HUES64 (cell line): Measurements from ENCODE around the gene DCST1.

Source experiments
- H3K27ac ChIP-seq: 2 replicates; pipeline ENCODE4 v1.7.0; 2013; ENCODE audit warnings: low read depth, low read length, inconsistent platforms
- H3K27me3 ChIP-seq: 2 replicates; pipeline ENCODE4 v1.6.1; 2013; ENCODE audit warnings: mild to moderate bottlenecking, low read length; ENCODE audit not compliant: insufficient read depth
- H3K36me3 ChIP-seq: 2 replicates; pipeline ENCODE4 v1.6.1; 2013; ENCODE audit warnings: mild to moderate bottlenecking, low read length; ENCODE audit not compliant: insufficient read depth
- H3K4me1 ChIP-seq: 2 replicates; pipeline ENCODE4 v1.6.1; 2013; ENCODE audit warnings: mild to moderate bottlenecking, low read length, moderate library complexity; ENCODE audit not compliant: insufficient read depth
- H3K4me3 ChIP-seq: 2 replicates; pipeline ENCODE4 v1.5.1; 2013; ENCODE audit warnings: mild to moderate bottlenecking, low read length, moderate library complexity
- H3K9ac ChIP-seq: 2 replicates; pipeline ENCODE4 v1.6.1; 2013; ENCODE audit warnings: mild to moderate bottlenecking, low read depth, low read length
- H3K9me3 ChIP-seq: 2 replicates; pipeline ENCODE4 v1.6.1; 2013; ENCODE audit warnings: low read depth, low read length; ENCODE audit not compliant: insufficient read depth
- WGBS: fragments of 150-250, 120-280 bp; methylation state at CpG from one replicate; pipeline ENCODE4 v1.1.7; 2013; ENCODE audit warnings: missing lambda C conversion rate; 5-methylcytosine and 5-hydroxymethylcytosine counted together

Gene DCST1

DNA sequence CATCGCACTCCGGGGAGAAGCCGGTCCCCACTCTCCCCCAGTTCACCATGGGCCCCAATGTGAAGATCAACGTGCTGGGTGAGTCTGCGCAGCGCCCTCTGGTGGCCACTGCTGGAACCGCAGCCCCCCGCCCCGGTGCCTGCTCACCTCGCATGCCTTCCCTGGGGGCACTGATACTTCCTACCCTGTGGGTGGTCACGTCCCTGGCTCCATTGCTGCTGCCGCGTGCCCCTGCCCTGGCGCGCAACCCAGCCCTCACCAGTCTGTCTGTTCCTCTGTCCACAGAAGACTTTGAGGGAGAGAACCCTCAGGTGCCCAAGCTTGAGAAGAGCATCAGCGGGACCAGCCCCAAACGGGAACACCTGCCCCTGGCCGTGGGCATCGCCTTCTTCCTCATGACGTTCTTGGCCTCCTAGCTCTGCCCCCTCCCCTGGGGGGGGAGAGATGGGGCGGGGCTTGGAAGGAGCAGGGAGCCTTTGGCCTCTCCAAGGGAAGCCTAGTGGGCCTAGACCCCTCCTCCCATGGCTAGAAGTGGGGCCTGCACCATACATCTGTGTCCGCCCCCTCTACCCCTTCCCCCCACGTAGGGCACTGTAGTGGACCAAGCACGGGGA, 52.6 kb downstream of the DCST1 start:
- peak overlapping the region; percentile 70; the same call in 1 of the 2 replicates for H3K4me3 ChIP-seq
- no peak overlapping the region for H3K27ac ChIP-seq
- 10% methylated on average over 21 of the region's 24 CpGs for WGBS
- no peaks in the 10 kb centered on the region for H3K9me3 ChIP-seq
- peaks cover 2% of the 10 kb centered on the region for H3K4me1 ChIP-seq
- no peak overlapping the region for H3K9ac ChIP-seq
- peaks cover 33% of the 10 kb centered on the region for H3K27me3 ChIP-seq
- no peaks in the 10 kb centered on the region for H3K36me3 ChIP-seq

DNA sequence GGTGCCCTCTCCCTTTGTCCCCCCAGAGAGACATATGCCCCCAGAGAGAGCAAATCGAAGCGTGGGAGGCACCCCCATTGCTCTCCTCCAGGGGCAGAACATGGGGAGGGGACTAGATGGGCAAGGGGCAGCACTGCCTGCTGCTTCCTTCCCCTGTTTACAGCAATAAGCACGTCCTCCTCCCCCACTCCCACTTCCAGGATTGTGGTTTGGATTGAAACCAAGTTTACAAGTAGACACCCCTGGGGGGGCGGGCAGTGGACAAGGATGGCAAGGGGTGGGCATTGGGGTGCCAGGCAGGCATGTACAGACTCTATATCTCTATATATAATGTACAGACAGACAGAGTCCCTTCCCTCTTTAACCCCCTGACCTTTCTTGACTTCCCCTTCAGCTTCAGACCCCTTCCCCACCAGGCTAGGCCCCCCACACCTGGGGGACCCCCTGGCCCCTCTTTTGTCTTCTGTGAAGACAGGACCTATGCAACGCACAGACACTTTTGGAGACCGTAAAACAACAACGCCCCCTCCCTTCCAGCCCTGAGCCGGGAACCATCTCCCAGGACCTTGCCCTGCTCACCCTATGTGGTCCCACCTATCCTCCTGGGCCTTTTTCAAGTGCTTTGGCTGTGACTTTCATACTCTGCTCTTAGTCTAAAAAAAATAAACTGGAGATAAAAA, 53.4 kb downstream of the DCST1 start:
- 68% methylated on average over 4 of the region's 8 CpGs for WGBS
- H3K9me3 ChIP-seq, result no peaks in the 10 kb centered on the region
- peaks cover 29% of the 10 kb centered on the region for H3K27me3 ChIP-seq
- no peak overlapping the region for H3K9ac ChIP-seq
- peaks cover 2% of the 10 kb centered on the region for H3K4me1 ChIP-seq
- H3K36me3 ChIP-seq, result no peaks in the 10 kb centered on the region
- H3K27ac ChIP-seq, result no peak overlapping the region
- H3K4me3 ChIP-seq, result no peak overlapping the region

- Histone ChIP-seq H3K4me1 (no peaks in the 10 kb centered on the region; the same call in none of the 2 replicates), H3K27ac (no peak overlapping the region), H3K4me3 (0 out of 2 replicates have a peak overlapping the region, but pooled peaks have one; percentile 2), H3K36me3 (no peaks in the 10 kb centered on the region), H3K27me3 (peaks cover 3% of the 10 kb centered on the region), H3K9me3 (no peaks in the 10 kb centered on the region), H3K9ac (no peak overlapping the region)
- WGBS, result 37% methylated on average over 26 of the region's 29 CpGs
Observed at GRCh38 chr1:155091071-155092051, 57.7 kb downstream of the DCST1 start.

GRCh38 chr1:155092131-155092530, 58.5 kb downstream of the DCST1 start:
- peaks cover 3% of the 10 kb centered on the region for H3K27me3 ChIP-seq
- WGBS, result 84% methylated on average over 6 of the region's 6 CpGs

DNA sequence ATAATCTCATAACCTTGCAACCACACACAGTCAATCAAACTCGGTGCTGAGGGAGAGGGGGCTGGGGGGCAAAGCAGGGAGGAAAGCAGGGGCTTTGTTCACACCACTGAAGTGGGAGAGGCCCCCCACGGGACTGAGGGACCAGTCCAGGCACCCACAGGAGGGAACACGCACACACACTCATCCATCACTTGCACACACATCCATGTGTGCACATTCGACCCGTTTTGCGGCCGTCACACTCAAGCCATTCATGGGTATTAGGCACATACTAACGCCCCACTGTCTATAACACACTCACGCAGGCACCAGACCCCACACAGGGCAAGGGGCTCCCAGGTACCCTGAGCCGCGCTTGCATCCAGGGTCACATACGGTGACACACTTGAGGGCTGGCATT, 59.0 kb downstream of the DCST1 start:
- WGBS, result 91% methylated on average over 12 of the region's 12 CpGs
- Histone ChIP-seq H3K27me3 (peaks cover 3% of the 10 kb centered on the region), H3K36me3 (no peaks in the 10 kb centered on the region), H3K9ac (no peak overlapping the region), H3K9me3 (no peaks in the 10 kb centered on the region), H3K4me3 (no peak overlapping the region), H3K4me1 (no peaks in the 10 kb centered on the region; the same call in 1 of the 2 replicates), H3K27ac (no peak overlapping the region)

More at GRCh38 chr1:155092131-155092530, 58.5 kb downstream of the DCST1 start:
- Histone ChIP-seq H3K4me3 (no peak overlapping the region), H3K36me3 (no peaks in the 10 kb centered on the region), H3K9ac (no peak overlapping the region), H3K27ac (no peak overlapping the region), H3K4me1 (no peaks in the 10 kb centered on the region; the same call in 1 of the 2 replicates), H3K9me3 (no peaks in the 10 kb centered on the region)

DNA sequence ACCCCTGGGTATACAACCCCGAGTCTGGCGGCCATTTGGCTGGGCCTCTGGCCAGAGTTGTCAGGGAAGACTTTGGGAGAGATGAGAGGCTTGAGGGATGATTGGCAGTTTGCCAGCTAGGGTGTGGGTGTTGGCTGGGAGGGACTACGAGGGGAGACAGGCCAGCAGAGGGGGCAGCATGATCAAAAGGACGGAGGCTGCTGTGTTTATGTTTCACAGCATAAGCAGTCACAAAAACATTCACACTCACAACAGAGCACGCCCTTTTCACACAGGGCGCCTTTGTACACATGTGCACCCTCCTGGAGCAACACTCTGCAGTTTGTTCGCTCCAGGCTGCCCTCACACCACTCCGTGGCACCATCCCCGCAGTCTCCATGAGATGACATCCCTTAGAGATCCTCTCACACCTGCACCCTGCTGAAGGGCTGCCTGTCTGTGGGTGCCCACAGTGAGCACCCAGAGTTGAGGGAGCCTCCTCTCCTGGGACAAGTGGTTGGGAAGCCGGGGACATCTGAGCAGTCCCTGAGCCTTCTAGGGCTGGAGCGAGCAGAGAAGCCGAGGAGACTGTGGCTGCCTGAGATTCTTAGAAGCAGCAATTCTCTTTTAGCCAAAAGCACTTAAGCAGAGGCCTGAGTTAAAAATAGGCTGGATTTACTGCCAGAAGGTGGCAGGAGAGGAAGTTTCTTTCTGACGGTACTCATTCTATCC, 60.4 kb downstream of the DCST1 start:
- no peaks in the 10 kb centered on the region; the same call in 1 of the 2 replicates for H3K4me1 ChIP-seq
- H3K27ac ChIP-seq, result no peak overlapping the region
- 60% methylated on average over 13 of the region's 13 CpGs for WGBS
- no peak overlapping the region for H3K4me3 ChIP-seq
- H3K9ac ChIP-seq, result no peak overlapping the region
- peaks cover 3% of the 10 kb centered on the region for H3K27me3 ChIP-seq
- H3K9me3 ChIP-seq, result no peaks in the 10 kb centered on the region
- no peaks in the 10 kb centered on the region for H3K36me3 ChIP-seq

DNA sequence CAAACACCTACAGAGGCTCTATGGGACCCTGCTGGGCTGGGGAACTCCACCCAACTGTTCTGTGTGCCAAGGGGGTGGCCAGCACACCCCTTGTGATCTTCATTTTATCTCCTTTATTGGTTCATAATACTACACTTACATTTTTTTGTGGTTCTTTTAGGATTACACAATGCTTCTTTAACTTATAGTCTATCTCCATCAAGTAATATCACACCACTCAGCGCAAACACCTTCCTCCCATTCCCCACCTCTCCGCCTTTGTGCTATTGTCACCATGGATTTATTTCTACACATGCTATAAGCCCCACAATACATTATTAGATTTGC, 61.0 kb downstream of the DCST1 start:
- H3K9ac ChIP-seq, result no peak overlapping the region
- no peak overlapping the region for H3K4me3 ChIP-seq
- no peaks in the 10 kb centered on the region for H3K36me3 ChIP-seq
- 85% methylated on average over 2 of the region's 2 CpGs for WGBS
- H3K9me3 ChIP-seq, result no peaks in the 10 kb centered on the region
- H3K27me3 ChIP-seq, result peaks cover 3% of the 10 kb centered on the region
- no peak overlapping the region for H3K27ac ChIP-seq
- H3K4me1 ChIP-seq, result no peaks in the 10 kb centered on the region; the same call in 1 of the 2 replicates

DNA sequence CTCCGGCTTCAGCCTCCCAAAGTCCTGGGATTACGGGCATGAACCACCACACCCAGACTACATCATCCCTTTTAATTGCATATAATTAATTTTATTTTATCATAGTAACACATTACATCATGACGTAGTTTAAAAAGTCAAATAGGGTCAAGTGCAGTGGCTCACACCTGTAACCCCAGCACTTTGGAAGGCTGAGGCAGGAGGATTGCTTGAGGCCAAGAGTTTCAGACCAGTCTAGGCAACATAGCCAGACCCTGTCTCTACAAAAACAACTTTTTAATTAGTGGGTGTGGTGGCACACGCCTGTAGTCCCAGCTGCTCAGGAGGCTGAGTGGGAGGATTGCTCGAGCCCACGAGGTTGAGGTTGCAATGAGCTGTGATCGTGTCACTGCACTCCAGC, 65.7 kb downstream of the DCST1 start:
- Histone ChIP-seq H3K4me3 (no peak overlapping the region), H3K9me3 (no peaks in the 10 kb centered on the region), H3K36me3 (no peaks in the 10 kb centered on the region), H3K9ac (no peak overlapping the region), H3K27me3 (no peaks in the 10 kb centered on the region; the same call in 1 of the 2 replicates), H3K27ac (no peak overlapping the region), H3K4me1 (no peaks in the 10 kb centered on the region)
- 92% methylated on average over 7 of the region's 7 CpGs for WGBS
